Right lobe of liver (tissue), 4 donors: ENCODE measurements around the gene DLGAP5.

Experiments used
- POLR2A ChIP-seq: fragments of 450-650 bp; IDR thresholded peaks from one replicate; pipeline ENCODE4 v1.6.1; 2017; ENCODE audit warnings: antibody characterized with exemption, mild to moderate bottlenecking
- TF ChIP-seq, protein P1 (sequence below), 4 donors: fragments of 200-600 bp in 3 of 4; fragments of 450-650 bp in 1 of 4; IDR thresholded peaks; one replicate each; pipeline versions ENCODE4 v1.5.1 to v1.8.0; 2016 to 2022; ENCODE audit warnings: antibody characterized with exemption in 4 of 4, mild to moderate bottlenecking in 2 of 4
- donor health status: DM: no; HTN: no; CAD: no.
- donor health status: DM: no; HTN: no; CAD: no.
- donor health status: DM: no; HTN: yes; CAD: no.

- TF ChIP-seq, protein P1, sequence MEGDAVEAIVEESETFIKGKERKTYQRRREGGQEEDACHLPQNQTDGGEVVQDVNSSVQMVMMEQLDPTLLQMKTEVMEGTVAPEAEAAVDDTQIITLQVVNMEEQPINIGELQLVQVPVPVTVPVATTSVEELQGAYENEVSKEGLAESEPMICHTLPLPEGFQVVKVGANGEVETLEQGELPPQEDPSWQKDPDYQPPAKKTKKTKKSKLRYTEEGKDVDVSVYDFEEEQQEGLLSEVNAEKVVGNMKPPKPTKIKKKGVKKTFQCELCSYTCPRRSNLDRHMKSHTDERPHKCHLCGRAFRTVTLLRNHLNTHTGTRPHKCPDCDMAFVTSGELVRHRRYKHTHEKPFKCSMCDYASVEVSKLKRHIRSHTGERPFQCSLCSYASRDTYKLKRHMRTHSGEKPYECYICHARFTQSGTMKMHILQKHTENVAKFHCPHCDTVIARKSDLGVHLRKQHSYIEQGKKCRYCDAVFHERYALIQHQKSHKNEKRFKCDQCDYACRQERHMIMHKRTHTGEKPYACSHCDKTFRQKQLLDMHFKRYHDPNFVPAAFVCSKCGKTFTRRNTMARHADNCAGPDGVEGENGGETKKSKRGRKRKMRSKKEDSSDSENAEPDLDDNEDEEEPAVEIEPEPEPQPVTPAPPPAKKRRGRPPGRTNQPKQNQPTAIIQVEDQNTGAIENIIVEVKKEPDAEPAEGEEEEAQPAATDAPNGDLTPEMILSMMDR (IDR thresholded peaks at IDR 0.05) = no peak
- no peak for TF ChIP-seq POLR2A
Observed at GRCh38 chr14:55125403-55125802, 66.0 kb downstream of the DLGAP5 start.
